ENCODE measurements around the gene MYH11.

GRCh38 chr16:15686287-15686686, 170.5 kb downstream of the MYH11 start:
- no peak for TF ChIP-seq EP300 (IDR thresholded peaks at IDR 0.05)
- TF ChIP-seq CTCF (IDR thresholded peaks at IDR 0.05) = no peak
- TF ChIP-seq POLR2AphosphoS5 (IDR thresholded peaks at IDR 0.05) = no peak
- no peak for TF ChIP-seq POLR2A (IDR thresholded peaks at IDR 0.05)
